ENCODE data around the gene FADS3. TPM values are rescaled to one million over a fixed set of nuclear protein-coding genes. Genes with fewer than 3 reads are reported as not detected.

Gene FADS3
- total RNA-seq, 2 experiments from 2014 or later: 6.9 TPM

DNA sequence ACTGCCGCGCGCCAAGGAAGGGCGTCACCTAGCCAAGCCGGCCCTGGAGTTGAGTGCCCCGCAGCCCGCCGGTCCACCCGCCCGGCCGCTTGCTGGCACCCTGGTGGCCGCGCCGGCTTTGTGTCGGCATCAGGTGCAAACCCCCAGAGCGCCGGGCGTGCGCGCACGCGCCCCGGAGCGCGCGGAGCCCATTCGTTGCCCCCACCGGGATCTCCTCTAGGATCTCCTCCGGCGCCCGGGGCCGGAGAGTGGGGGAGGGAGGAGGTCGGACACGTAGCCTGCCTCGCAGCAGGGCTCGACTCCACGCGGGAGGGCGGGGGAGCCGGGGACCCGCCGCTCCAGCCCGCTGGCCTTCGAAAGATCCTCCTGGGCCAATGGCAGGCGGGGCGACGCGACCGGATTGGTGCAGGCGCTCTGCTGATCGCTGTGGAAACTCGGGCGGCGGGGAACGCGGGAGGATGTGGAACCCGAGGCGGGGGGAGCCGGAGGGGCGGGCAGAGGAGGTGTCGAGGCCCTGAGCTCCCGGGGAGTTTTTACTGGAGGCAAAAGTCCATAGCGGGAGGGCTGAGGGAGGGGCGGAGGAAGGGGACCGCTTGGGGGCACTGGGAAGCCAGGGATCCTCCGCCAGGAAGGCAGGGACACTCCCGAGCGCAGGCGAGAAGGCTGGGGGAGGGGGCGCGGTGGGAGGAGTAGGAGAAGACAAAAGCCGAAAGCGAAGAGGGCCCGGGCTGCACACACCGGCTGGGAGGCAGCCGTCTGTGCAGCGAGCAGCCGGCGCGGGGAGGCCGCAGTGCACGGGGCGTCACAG, 63.6 kb downstream of the FADS3 start, which contains the start of gene FADS2:
TSS of gene FADS2 (plus strand) at position 730 of the 808 bp plus-strand sequence. CDS start 91 bp downstream, outside the sequence.
- ATAC-seq (ENCODE audit: poor library complexity) (peak; percentile 80), DNase-seq (peak in 13 of 14 experiments; percentile 23 to 88 (median 49))
- Histone ChIP-seq H3K4me1 (ENCODE audit: insufficient read depth, low read length) (peaks cover 30% of the 10 kb centered on the region), H3K27me3 (ENCODE audit: control insufficient read depth in 1 of 2, insufficient read depth in 2 of 2, low read length in 2 of 2) (peaks cover 15 to 29% of the 10 kb centered on the region in 2 experiments), H3K27ac (ENCODE audit: low read depth in 1 of 2, low read length in 2 of 2) (peak within 1 kb of the TSS in 1 of 2 donors; percentile 25), H3K4me3 (ENCODE audit: low read length) (peak within 1 kb of the TSS; percentile 64), H3K36me3 (ENCODE audit: insufficient read depth, low read length) (no peaks in the 10 kb centered on the region), H3K9me3 (ENCODE audit: control insufficient read depth in 1 of 2, insufficient read depth in 1 of 2, low read length in 2 of 2) (peaks cover 0 to 11% of the 10 kb centered on the region in 2 experiments)
- Mint-ChIP-seq H3K27ac (no peak within 1 kb of the TSS), H3K4me1 (ENCODE audit: low read depth) (peaks cover 14% of the 10 kb centered on the region), H3K27me3 (peaks cover 68% of the 10 kb centered on the region), H3K4me3 (peak within 1 kb of the TSS; percentile 85), H3K36me3 (ENCODE audit: low read depth) (no peaks in the 10 kb centered on the region), H3K9me3 (no peaks in the 10 kb centered on the region)
- TF ChIP-seq, protein P1, sequence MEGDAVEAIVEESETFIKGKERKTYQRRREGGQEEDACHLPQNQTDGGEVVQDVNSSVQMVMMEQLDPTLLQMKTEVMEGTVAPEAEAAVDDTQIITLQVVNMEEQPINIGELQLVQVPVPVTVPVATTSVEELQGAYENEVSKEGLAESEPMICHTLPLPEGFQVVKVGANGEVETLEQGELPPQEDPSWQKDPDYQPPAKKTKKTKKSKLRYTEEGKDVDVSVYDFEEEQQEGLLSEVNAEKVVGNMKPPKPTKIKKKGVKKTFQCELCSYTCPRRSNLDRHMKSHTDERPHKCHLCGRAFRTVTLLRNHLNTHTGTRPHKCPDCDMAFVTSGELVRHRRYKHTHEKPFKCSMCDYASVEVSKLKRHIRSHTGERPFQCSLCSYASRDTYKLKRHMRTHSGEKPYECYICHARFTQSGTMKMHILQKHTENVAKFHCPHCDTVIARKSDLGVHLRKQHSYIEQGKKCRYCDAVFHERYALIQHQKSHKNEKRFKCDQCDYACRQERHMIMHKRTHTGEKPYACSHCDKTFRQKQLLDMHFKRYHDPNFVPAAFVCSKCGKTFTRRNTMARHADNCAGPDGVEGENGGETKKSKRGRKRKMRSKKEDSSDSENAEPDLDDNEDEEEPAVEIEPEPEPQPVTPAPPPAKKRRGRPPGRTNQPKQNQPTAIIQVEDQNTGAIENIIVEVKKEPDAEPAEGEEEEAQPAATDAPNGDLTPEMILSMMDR (IDR thresholded peaks at IDR 0.05): no peak
- POLR2A ChIA-PET: interaction anchor here (1.4 kb wide), 1 partner anchor 13 kb away, joined by 3 read pairs; no protein-coding TSS in a partner anchor
- intact Hi-C loops (cut with DNase I, micrococcal nuclease): no loop called here
- CTCF ChIA-PET: interaction anchor here (1.5 to 3.7 kb wide), 3 partner anchors 12 to 255 kb away, joined by 4 to 18 read pairs (median 12); partner anchors contain the start of gene FADS1

- DNase-seq (peak in 3 of 14 experiments; percentile 14 to 45 (median 38)), ATAC-seq (ENCODE audit: poor library complexity) (no peak)
- peaks cover 29% of the 10 kb centered on the region for H3K4me1 ChIP-seq (ENCODE audit: insufficient read depth, low read length)
- Mint-ChIP-seq H3K4me1 (ENCODE audit: low read depth) (peaks cover 14% of the 10 kb centered on the region), H3K4me3 (peak overlapping the region; percentile 79), H3K27ac (no peak overlapping the region), H3K36me3 (ENCODE audit: low read depth) (no peaks in the 10 kb centered on the region), H3K9me3 (no peaks in the 10 kb centered on the region), H3K27me3 (peaks cover 65% of the 10 kb centered on the region)
- POLR2A ChIA-PET: no interaction called here
- CTCF ChIA-PET: interaction anchor here (2.5 to 3.7 kb wide), 2 partner anchors 11 to 30 kb away, joined by 12 to 18 read pairs; partner anchors contain the start of gene FADS1
- H3K4me3 ChIP-seq (ENCODE audit: low read length): peak overlapping the region; percentile 64
- intact Hi-C loops (cut with DNase I, micrococcal nuclease): no loop called here
- no peak overlapping the region for H3K27ac ChIP-seq (ENCODE audit: low read depth in 1 of 2, low read length in 2 of 2)
- TF ChIP-seq, protein P1 (IDR thresholded peaks at IDR 0.05): no peak
- H3K27me3 ChIP-seq (ENCODE audit: control insufficient read depth in 1 of 2, insufficient read depth in 2 of 2, low read length in 2 of 2): peaks cover 15 to 29% of the 10 kb centered on the region in 2 experiments
- H3K9me3 ChIP-seq (ENCODE audit: control insufficient read depth in 1 of 2, insufficient read depth in 1 of 2, low read length in 2 of 2): peaks cover 0 to 11% of the 10 kb centered on the region in 2 experiments
- H3K36me3 ChIP-seq (ENCODE audit: insufficient read depth, low read length): no peaks in the 10 kb centered on the region
Observed at GRCh38 chr11:61826930-61827570, 64.3 kb downstream of the FADS3 start.

Small RNA genes within 50 kb of the gene (microRNA-seq; reads per million reads assigned to microRNA genes)
- not detected for gene MIR6746 (ENCODE audit: borderline microRNAs expressed, borderline replicate concordance)

Other genes starting within 250 kb of the FADS3 start
- under 1 TPM; 0.52 to 0.73 TPM for gene DAGLA, start 211.2 kb downstream of the FADS3 start, total RNA-seq
- under 1 TPM; 0.31 to 0.49 TPM for gene MYRF, start 138.9 kb downstream of the FADS3 start, total RNA-seq
- 10 to 100 TPM; 55.2 to 56.0 TPM for gene TMEM258, start 98.9 kb downstream of the FADS3 start, total RNA-seq
- 1 to 10 TPM; 7.5 to 9.1 TPM for gene FEN1, start 98.6 kb downstream of the FADS3 start, total RNA-seq
- under 1 TPM; 0.56 to 0.77 TPM for gene FADS1, start 74.5 kb downstream of the FADS3 start, total RNA-seq
- under 1 TPM; 0.08 to 0.33 TPM for gene FADS2, start 63.2 kb downstream of the FADS3 start, total RNA-seq
- gene RAB3IL1, start 26.0 kb upstream of the FADS3 start, total RNA-seq: not detected
- gene BEST1, start 58.8 kb upstream of the FADS3 start, total RNA-seq: under 1 TPM; 0.14 to 0.25 TPM
- gene FTH1, start 76.1 kb upstream of the FADS3 start, total RNA-seq: 1,000 to 10,000 TPM; 2,313 to 2,400 TPM
- 10 to 100 TPM; 12.6 to 16.3 TPM for gene INCENP, start 232.5 kb upstream of the FADS3 start, total RNA-seq

Measured in CD4-positive, alpha-beta T cell (primary cell).